Central memory CD4-positive, alpha-beta T cell (primary cell): ENCODE data around the gene GUCA2B.

ENCODE experiments used
- DNase-seq: peaks from one replicate; pipeline ENCODE4 v3.0.0; 2022
- total RNA-seq, 3 experiments: gene quantifications; one replicate each; lab custom pipeline; 2026; lab: John Stamatoyannopoulos, UW

Gene GUCA2B
- 0 reads per million in 3 experiments for total RNA-seq

DNA sequence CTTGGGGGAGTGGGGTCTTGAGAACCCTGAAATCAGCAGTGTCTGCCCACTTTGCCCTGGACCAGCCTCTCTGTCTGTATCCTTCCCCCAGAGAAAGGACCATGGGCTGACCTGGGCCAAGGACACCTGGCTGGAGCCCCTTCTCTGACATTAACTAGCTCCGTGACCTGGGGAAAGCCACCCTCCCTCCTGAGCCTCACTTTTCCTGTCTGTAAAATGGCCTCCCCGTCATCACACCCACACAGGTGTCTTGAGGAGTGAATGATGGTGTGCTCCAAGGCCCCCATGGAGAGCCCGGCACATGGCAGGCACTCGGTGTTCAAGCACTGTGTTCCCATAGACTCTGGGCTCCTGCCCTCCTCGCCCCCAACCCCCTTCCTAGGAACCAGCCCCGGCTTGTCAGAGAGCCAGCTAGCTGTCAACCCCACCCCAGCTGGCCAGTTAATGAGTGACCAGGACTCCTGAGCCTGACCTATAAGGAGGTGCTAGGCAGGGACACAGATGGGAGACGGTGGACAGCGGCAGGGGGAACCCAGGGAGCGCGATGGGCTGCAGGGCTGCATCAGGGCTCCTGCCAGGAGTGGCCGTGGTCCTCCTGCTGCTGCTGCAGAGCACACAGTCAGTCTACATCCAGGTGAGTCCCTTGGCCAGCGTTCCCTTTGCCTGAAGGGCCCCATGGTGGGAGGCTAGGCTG, at the start of gene GUCA2B:
TSS of gene GUCA2B (plus strand) at position 504 of the 694 bp plus-strand sequence. CDS start at position 545, 41 bp downstream.
- DNase-seq = no peak

- no peak for DNase-seq
These were observed 48.2 kb upstream of the GUCA2B start for GRCh38 chr1:42105025-42105424.

- DNase-seq = no peak
These were observed 44.9 kb upstream of the GUCA2B start for GRCh38 chr1:42108309-42108708.

DNA sequence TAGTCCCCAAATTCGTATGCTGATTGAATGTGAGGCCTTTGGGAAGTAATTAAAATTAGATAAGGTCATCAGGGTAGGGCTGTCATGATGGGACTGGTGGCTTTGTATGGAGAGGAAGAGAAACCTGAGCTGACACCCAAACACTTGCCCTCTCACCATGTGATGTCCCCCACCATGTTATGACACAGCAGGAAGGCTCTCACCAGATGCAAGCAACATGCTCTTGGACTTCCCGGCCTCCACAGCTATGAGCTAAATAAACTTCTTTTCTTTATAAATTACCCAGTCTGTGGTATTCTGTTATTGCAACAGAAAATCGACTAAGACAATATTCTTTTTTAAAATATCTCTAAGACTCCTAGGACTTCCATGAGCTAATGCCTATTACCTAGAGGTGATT, 43.6 kb upstream of the GUCA2B start:
- no peak for DNase-seq

DNA sequence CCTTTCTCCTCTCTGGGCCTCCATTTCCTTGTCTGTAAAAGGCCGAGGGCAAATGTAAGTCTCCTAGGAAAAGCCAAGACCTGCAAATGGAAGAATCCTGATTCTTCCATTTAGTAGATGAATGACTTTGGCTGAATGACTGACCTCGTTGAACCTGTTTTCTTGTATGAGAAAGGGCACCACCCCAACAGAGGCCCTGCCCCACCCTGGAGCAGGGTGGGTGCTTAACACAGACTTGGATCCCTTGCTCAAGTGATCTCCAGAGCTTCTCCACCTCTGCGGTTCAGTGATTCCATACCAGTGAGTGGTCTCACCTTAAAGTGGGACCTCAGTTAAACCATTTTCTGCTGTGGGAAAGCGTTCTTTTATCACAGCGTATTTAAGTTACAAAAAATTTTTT, 39.0 kb upstream of the GUCA2B start:
- DNase-seq = no peak

- DNase-seq = no peak
These were observed 36.0 kb upstream of the GUCA2B start for GRCh38 chr1:42117214-42117613.

- no peak for DNase-seq
These were observed 35.1 kb upstream of the GUCA2B start for GRCh38 chr1:42118125-42118524.

- DNase-seq = no peak
These were observed 30.8 kb upstream of the GUCA2B start for GRCh38 chr1:42122408-42122807.

GRCh38 chr1:42125552-42125951, 27.7 kb upstream of the GUCA2B start:
- DNase-seq = no peak

GRCh38 chr1:42127767-42128166, 25.4 kb upstream of the GUCA2B start:
- no peak for DNase-seq

GRCh38 chr1:42128499-42128898, 24.7 kb upstream of the GUCA2B start:
- no peak for DNase-seq

GRCh38 chr1:42128964-42129363, 24.2 kb upstream of the GUCA2B start:
- DNase-seq = no peak

GRCh38 chr1:42130061-42130660, 23.0 kb upstream of the GUCA2B start:
- DNase-seq = no peak

DNA sequence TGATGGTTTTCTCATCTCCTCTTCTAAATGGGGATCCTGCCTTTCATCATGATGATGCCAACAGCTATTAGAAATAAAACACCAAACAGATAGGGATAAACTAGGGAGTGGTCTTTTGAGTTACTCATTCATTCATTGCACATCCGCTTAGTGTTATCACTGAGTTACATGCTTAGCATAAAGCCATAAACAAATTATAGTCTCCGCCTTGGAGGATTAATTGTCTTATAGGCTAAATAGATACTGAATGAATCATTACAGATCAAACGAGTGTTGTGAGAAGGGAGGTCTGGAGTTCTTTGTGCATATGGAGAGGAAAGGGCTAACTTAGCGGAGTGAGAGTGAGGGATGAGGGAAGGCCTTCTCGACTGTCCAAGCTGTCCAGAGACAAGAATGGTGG, 19.8 kb upstream of the GUCA2B start:
- no peak for DNase-seq

GRCh38 chr1:42133809-42134526, 19.2 kb upstream of the GUCA2B start:
- DNase-seq = no peak

- no peak for DNase-seq
These were observed 17.8 kb upstream of the GUCA2B start for GRCh38 chr1:42135426-42135825.

GRCh38 chr1:42136466-42136865, 16.7 kb upstream of the GUCA2B start:
- DNase-seq = no peak

DNA sequence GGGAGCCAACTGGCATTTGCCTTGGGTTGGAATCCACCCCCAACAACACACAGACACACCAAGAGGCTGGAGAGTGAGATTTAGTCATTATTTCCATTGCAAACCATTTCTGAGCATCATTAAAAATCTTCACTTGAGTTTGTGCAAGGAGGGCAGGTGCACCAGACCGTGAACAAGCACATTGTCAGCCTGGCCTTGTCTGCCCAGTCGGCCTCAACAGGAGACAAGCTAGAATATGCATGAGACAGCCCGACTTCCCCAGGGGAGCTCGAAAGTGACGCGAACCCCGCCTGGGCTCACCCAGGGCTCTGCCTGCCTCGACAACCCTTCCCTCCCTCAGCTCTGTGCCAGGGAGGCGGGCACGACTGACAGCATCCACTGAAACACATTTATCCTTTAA, 15.4 kb upstream of the GUCA2B start:
- DNase-seq = no peak

DNA sequence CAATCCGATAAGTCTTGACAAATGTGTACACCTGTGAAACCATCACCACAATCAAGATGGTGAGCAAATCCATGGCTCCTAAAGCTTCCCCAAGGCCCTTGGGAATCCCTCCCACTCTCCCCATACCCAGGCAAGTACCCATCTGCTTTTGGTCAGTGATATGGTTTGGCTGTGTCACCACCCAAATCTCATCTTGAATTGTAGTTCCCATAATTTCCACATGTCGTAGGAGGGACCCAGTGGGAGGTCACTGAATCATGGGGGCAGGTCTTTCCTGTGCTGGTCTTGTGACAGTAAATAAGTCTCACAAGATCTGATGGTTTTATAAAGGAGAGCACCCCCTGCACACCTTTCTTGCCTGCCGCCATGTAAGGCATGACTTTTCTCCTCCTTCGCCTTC, 14.6 kb upstream of the GUCA2B start:
- no peak for DNase-seq

- DNase-seq = no peak
These were observed 13.8 kb upstream of the GUCA2B start for GRCh38 chr1:42139444-42139843.

GRCh38 chr1:42140191-42140590, 13.0 kb upstream of the GUCA2B start:
- DNase-seq = no peak

GRCh38 chr1:42141978-42142377, 11.2 kb upstream of the GUCA2B start:
- no peak for DNase-seq

- DNase-seq = no peak
These were observed 10.1 kb upstream of the GUCA2B start for GRCh38 chr1:42142894-42143675.
